DND-41 (cell line): ENCODE measurements around the gene DNMT1.
A peak's percentile ranks its signal among the peaks of the same experiment; 100 is the strongest.

Experiments
- ATAC-seq: fragments of 200-7000 bp; cut with Tn5 transposase; 3 replicates; pipeline ENCODE4 v1.9.1; 2021; ENCODE audit warnings: low read depth; ENCODE audit not compliant: insufficient read depth
- DNase-seq: peaks from one replicate; pipeline ENCODE4 v3.0.0-alpha.2; 2020
- H2AFZ ChIP-seq: 2 replicates; pipeline ENCODE4 v1.6.0; 2012; ENCODE audit warnings: low read depth, low read length
- H3K27ac ChIP-seq: 2 replicates; pipeline ENCODE4 v1.5.1; 2012; ENCODE audit warnings: low read length, inconsistent platforms
- H3K27me3 ChIP-seq: fragments of 200-600 bp; sonication (generic); 2 replicates; pipeline ENCODE4 v1.6.0; 2012; ENCODE audit warnings: low read length, mild to moderate bottlenecking, inconsistent platforms; ENCODE audit not compliant: insufficient read depth, poor library complexity
- H3K36me3 ChIP-seq: 2 replicates; pipeline ENCODE4 v1.5.1; 2012; ENCODE audit warnings: low read length, inconsistent platforms; ENCODE audit not compliant: insufficient read depth
- H3K4me1 ChIP-seq: 2 replicates; pipeline ENCODE4 v1.5.1; 2012; ENCODE audit warnings: mild to moderate bottlenecking, low read length; ENCODE audit not compliant: insufficient read depth
- H3K4me2 ChIP-seq: 2 replicates; pipeline ENCODE4 v1.6.0; 2012; ENCODE audit warnings: mild to moderate bottlenecking, moderate library complexity, low read length, inconsistent platforms; ENCODE audit not compliant: insufficient read depth
- H3K4me3 ChIP-seq, 2 experiments: fragments of 200-600 bp in 1 of 2; shearing (Covaris generic) in 1 of 2; 2 replicates each; pipeline ENCODE4 v1.5.1; 2012 to 2016; ENCODE audit warnings: inconsistent platforms in 2 of 2, low read length in 2 of 2, mild to moderate bottlenecking in 2 of 2, low read depth in 1 of 2, moderate library complexity in 1 of 2
- H3K79me2 ChIP-seq: 2 replicates; pipeline ENCODE4 v1.6.0; 2012; ENCODE audit warnings: low read length, inconsistent platforms; ENCODE audit not compliant: insufficient read depth
- H3K9ac ChIP-seq: 2 replicates; pipeline ENCODE4 v1.6.0; 2012; ENCODE audit warnings: low read depth, mild to moderate bottlenecking, inconsistent platforms, low read length, moderate library complexity
- H3K9me3 ChIP-seq: 2 replicates; pipeline ENCODE4 v1.5.1; 2012; ENCODE audit warnings: low read length, moderate library complexity, mild to moderate bottlenecking, inconsistent platforms; ENCODE audit not compliant: insufficient read depth, severe bottlenecking
- H4K20me1 ChIP-seq: 2 replicates; pipeline ENCODE4 v1.6.0; 2012; ENCODE audit warnings: low read length; ENCODE audit not compliant: insufficient read depth
- CTCF ChIP-seq: IDR thresholded peaks from 2 replicates; pipeline ENCODE4 v1.5.1; 2012; ENCODE audit warnings: borderline replicate concordance, low read length, moderate library complexity, mild to moderate bottlenecking; ENCODE audit not compliant: poor library complexity, severe bottlenecking; ENCODE audit errors: extremely low read depth
- EZH2 ChIP-seq: IDR thresholded peaks from 3 replicates; pipeline ENCODE4 v1.6.1; 2012; ENCODE audit warnings: borderline replicate concordance, low read depth, mild to moderate bottlenecking, moderate library complexity, low read length, inconsistent platforms; ENCODE audit not compliant: severe bottlenecking

The DNMT1 gene

GRCh38 chr19:10219678-10220077, 24.9 kb upstream of the DNMT1 start:
- Histone ChIP-seq H3K79me2 (no peaks in the 10 kb centered on the region), H3K4me2 (no peak overlapping the region), H3K36me3 (no peaks in the 10 kb centered on the region), H3K9ac (no peak overlapping the region), H3K27ac (no peak overlapping the region), H2AFZ (no peak overlapping the region), H3K9me3 (no peaks in the 10 kb centered on the region), H3K27me3 (no peaks in the 10 kb centered on the region), H4K20me1 (no peaks in the 10 kb centered on the region; the same call in 1 of the 2 replicates), H3K4me3 (no peak overlapping the region), H3K4me1 (no peaks in the 10 kb centered on the region)
- TF ChIP-seq CTCF: peak; percentile 28
- TF ChIP-seq EZH2: no peak
- DNase-seq (no peak), ATAC-seq (no peak)

- no peak overlapping the region for H3K27ac ChIP-seq
- no peaks in the 10 kb centered on the region for H3K9me3 ChIP-seq
- no peaks in the 10 kb centered on the region for H4K20me1 ChIP-seq
- no peaks in the 10 kb centered on the region for H3K36me3 ChIP-seq
- H3K4me1 ChIP-seq: no peaks in the 10 kb centered on the region
- ATAC-seq: no peak
- no peak overlapping the region for H3K9ac ChIP-seq
- no peaks in the 10 kb centered on the region for H3K27me3 ChIP-seq
- no peak overlapping the region for H3K4me3 ChIP-seq
- H2AFZ ChIP-seq: no peak overlapping the region
- TF ChIP-seq EZH2 (no peak), CTCF (no peak)
- no peak for DNase-seq
- no peak overlapping the region for H3K4me2 ChIP-seq
- H3K79me2 ChIP-seq: no peaks in the 10 kb centered on the region
These were observed 22.3 kb upstream of the DNMT1 start for GRCh38 chr19:10217085-10217484.

- no peak for DNase-seq
- Histone ChIP-seq H3K27ac (no peak overlapping the region), H3K27me3 (no peaks in the 10 kb centered on the region)
These were observed 20.0 kb upstream of the DNMT1 start for GRCh38 chr19:10214784-10215183.

More at GRCh38 chr19:10214784-10215183, 20.0 kb upstream of the DNMT1 start:
- no peaks in the 10 kb centered on the region for H4K20me1 ChIP-seq
- no peaks in the 10 kb centered on the region for H3K36me3 ChIP-seq
- no peak for ATAC-seq
- TF ChIP-seq EZH2 (no peak), CTCF (no peak)
- H2AFZ ChIP-seq: no peak overlapping the region
- H3K4me1 ChIP-seq: no peaks in the 10 kb centered on the region
- H3K4me2 ChIP-seq: no peak overlapping the region
- H3K79me2 ChIP-seq: no peaks in the 10 kb centered on the region
- H3K9me3 ChIP-seq: no peaks in the 10 kb centered on the region
- H3K4me3 ChIP-seq: no peak overlapping the region
- H3K9ac ChIP-seq: no peak overlapping the region
